DND-41 (cell line): ENCODE data around the gene GNAT2.

Experiments
- ATAC-seq: fragments of 200-7000 bp; cut with Tn5 transposase; 3 replicates; pipeline ENCODE4 v1.9.1; 2021; ENCODE audit warnings: low read depth; ENCODE audit not compliant: insufficient read depth
- DNase-seq: peaks from one replicate; pipeline ENCODE4 v3.0.0-alpha.2; 2020
- H2AFZ ChIP-seq: 2 replicates; pipeline ENCODE4 v1.6.0; 2012; ENCODE audit warnings: low read depth, low read length
- H3K27ac ChIP-seq: 2 replicates; pipeline ENCODE4 v1.5.1; 2012; ENCODE audit warnings: low read length, inconsistent platforms
- H3K27me3 ChIP-seq: fragments of 200-600 bp; sonication (generic); 2 replicates; pipeline ENCODE4 v1.6.0; 2012; ENCODE audit warnings: low read length, mild to moderate bottlenecking, inconsistent platforms; ENCODE audit not compliant: insufficient read depth, poor library complexity
- H3K36me3 ChIP-seq: 2 replicates; pipeline ENCODE4 v1.5.1; 2012; ENCODE audit warnings: low read length, inconsistent platforms; ENCODE audit not compliant: insufficient read depth
- H3K4me1 ChIP-seq: 2 replicates; pipeline ENCODE4 v1.5.1; 2012; ENCODE audit warnings: mild to moderate bottlenecking, low read length; ENCODE audit not compliant: insufficient read depth
- H3K4me2 ChIP-seq: 2 replicates; pipeline ENCODE4 v1.6.0; 2012; ENCODE audit warnings: mild to moderate bottlenecking, moderate library complexity, low read length, inconsistent platforms; ENCODE audit not compliant: insufficient read depth
- H3K4me3 ChIP-seq, 2 experiments: fragments of 200-600 bp in 1 of 2; shearing (Covaris generic) in 1 of 2; 2 replicates each; pipeline ENCODE4 v1.5.1; 2012 to 2016; ENCODE audit warnings: inconsistent platforms in 2 of 2, low read length in 2 of 2, mild to moderate bottlenecking in 2 of 2, low read depth in 1 of 2, moderate library complexity in 1 of 2
- H3K79me2 ChIP-seq: 2 replicates; pipeline ENCODE4 v1.6.0; 2012; ENCODE audit warnings: low read length, inconsistent platforms; ENCODE audit not compliant: insufficient read depth
- H3K9ac ChIP-seq: 2 replicates; pipeline ENCODE4 v1.6.0; 2012; ENCODE audit warnings: low read depth, mild to moderate bottlenecking, inconsistent platforms, low read length, moderate library complexity
- H3K9me3 ChIP-seq: 2 replicates; pipeline ENCODE4 v1.5.1; 2012; ENCODE audit warnings: low read length, moderate library complexity, mild to moderate bottlenecking, inconsistent platforms; ENCODE audit not compliant: insufficient read depth, severe bottlenecking
- H4K20me1 ChIP-seq: 2 replicates; pipeline ENCODE4 v1.6.0; 2012; ENCODE audit warnings: low read length; ENCODE audit not compliant: insufficient read depth
- CTCF ChIP-seq: IDR thresholded peaks from 2 replicates; pipeline ENCODE4 v1.5.1; 2012; ENCODE audit warnings: borderline replicate concordance, low read length, moderate library complexity, mild to moderate bottlenecking; ENCODE audit not compliant: poor library complexity, severe bottlenecking; ENCODE audit errors: extremely low read depth
- EZH2 ChIP-seq: IDR thresholded peaks from 3 replicates; pipeline ENCODE4 v1.6.1; 2012; ENCODE audit warnings: borderline replicate concordance, low read depth, mild to moderate bottlenecking, moderate library complexity, low read length, inconsistent platforms; ENCODE audit not compliant: severe bottlenecking

The GNAT2 gene

DNA sequence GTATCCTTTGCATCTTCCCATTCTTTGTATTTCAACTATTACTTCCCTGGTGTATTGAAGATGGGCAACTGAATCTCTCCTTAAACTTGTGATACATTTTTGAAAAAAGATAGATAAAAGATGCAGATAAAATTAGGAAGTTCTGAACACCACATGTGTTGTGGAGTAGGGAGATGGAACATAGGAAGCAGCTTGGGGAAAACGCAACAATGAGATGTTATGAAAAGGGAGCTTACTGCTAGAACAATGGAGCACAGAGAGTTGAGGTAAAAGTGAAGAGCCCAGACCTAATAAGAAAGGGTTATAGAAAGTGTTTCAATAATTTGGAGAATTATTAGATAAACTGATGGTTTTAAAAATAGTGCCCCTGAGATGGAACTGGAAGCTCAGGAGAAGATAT is 50.1 kb downstream of the GNAT2 start:
- Histone ChIP-seq H2AFZ (no peak overlapping the region), H3K27ac (no peak overlapping the region), H3K9ac (no peak overlapping the region), H3K4me1 (no peaks in the 10 kb centered on the region), H3K36me3 (peaks cover 5% of the 10 kb centered on the region; the same call in 1 of the 2 replicates), H3K4me3 (no peak overlapping the region), H4K20me1 (peaks cover 57% of the 10 kb centered on the region), H3K9me3 (no peaks in the 10 kb centered on the region), H3K27me3 (no peaks in the 10 kb centered on the region), H3K79me2 (peaks cover 98% of the 10 kb centered on the region), H3K4me2 (no peak overlapping the region)
- ATAC-seq, result no peak
- TF ChIP-seq CTCF (no peak), EZH2 (no peak)
- DNase-seq, result no peak

GRCh38 chr1:109567877-109568672 is 51.3 kb downstream of the GNAT2 start:
- no peak overlapping the region for H3K27ac ChIP-seq
- peaks cover 60% of the 10 kb centered on the region for H4K20me1 ChIP-seq
- no peak for DNase-seq
- H3K36me3 ChIP-seq, result no peaks in the 10 kb centered on the region; the same call in 1 of the 2 replicates
- peaks cover 98% of the 10 kb centered on the region for H3K79me2 ChIP-seq
- H3K9ac ChIP-seq, result no peak overlapping the region
- ATAC-seq, result no peak
- H2AFZ ChIP-seq, result no peak overlapping the region
- TF ChIP-seq CTCF (no peak), EZH2 (no peak)
- no peak overlapping the region for H3K4me2 ChIP-seq
- no peaks in the 10 kb centered on the region for H3K9me3 ChIP-seq
- H3K4me3 ChIP-seq, result no peak overlapping the region
- no peaks in the 10 kb centered on the region for H3K27me3 ChIP-seq
- H3K4me1 ChIP-seq, result no peaks in the 10 kb centered on the region

DNA sequence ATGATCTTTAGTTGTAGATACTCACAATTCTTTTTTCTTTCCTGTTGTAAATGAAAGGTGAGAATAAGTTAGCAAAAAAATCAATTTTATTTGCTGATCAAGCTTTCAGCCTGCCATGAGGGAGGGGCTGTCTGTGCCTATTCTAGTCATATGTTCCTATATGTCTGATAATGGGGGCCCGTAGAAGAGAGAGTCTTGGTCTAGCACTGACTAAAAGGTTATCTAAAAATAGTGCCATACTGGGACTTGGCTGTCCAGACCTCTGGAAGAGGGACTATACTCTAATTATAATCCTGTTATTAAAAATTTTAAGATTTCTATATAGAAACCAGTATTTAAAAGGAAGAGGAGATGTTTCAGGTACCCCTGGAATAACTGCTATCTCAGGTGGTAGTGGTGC is 52.4 kb downstream of the GNAT2 start:
- TF ChIP-seq CTCF, result no peak
- TF ChIP-seq EZH2, result no peak
- Histone ChIP-seq H2AFZ (no peak overlapping the region), H4K20me1 (peaks cover 63% of the 10 kb centered on the region), H3K4me2 (no peak overlapping the region), H3K4me3 (no peak overlapping the region), H3K79me2 (peaks cover 99% of the 10 kb centered on the region), H3K9me3 (no peaks in the 10 kb centered on the region), H3K27ac (no peak overlapping the region), H3K36me3 (no peaks in the 10 kb centered on the region), H3K4me1 (no peaks in the 10 kb centered on the region), H3K9ac (no peak overlapping the region), H3K27me3 (no peaks in the 10 kb centered on the region)
- ATAC-seq (no peak), DNase-seq (no peak)
